NCI-H1092 treated with DMSO at 0.1 percent for 48 hours (cell line): ENCODE measurements around the gene TMEM204.

Experiments
- DNase-seq: peaks from one replicate; lab custom pipeline; 2025; lab: John Stamatoyannopoulos, UW

TMEM204 gene

GRCh38 chr16:1499756-1500464, 33.6 kb upstream of the TMEM204 start:
- DNase-seq: no peak

- no peak for DNase-seq
Observed at GRCh38 chr16:1500465-1501150, 32.9 kb upstream of the TMEM204 start.

GRCh38 chr16:1501630-1502029, 31.8 kb upstream of the TMEM204 start:
- DNase-seq: no peak

- DNase-seq: no peak
Observed at GRCh38 chr16:1502092-1503004, 31.1 kb upstream of the TMEM204 start.

- DNase-seq: no peak
Observed at GRCh38 chr16:1503110-1503955, 30.1 kb upstream of the TMEM204 start.

- DNase-seq: no peak
Observed at GRCh38 chr16:1505073-1505844, 28.2 kb upstream of the TMEM204 start.

GRCh38 chr16:1505912-1506311, 27.6 kb upstream of the TMEM204 start:
- DNase-seq: no peak

GRCh38 chr16:1506494-1507213, 26.8 kb upstream of the TMEM204 start:
- no peak for DNase-seq

GRCh38 chr16:1508494-1509187, 24.8 kb upstream of the TMEM204 start:
- no peak for DNase-seq

- DNase-seq: no peak
Observed at GRCh38 chr16:1509307-1510221, 23.9 kb upstream of the TMEM204 start.

GRCh38 chr16:1510272-1510671, 23.2 kb upstream of the TMEM204 start:
- no peak for DNase-seq

- no peak for DNase-seq
Observed at GRCh38 chr16:1510941-1511351, 22.5 kb upstream of the TMEM204 start.

GRCh38 chr16:1511662-1512569, 21.6 kb upstream of the TMEM204 start:
- DNase-seq: no peak

GRCh38 chr16:1512774-1513173, 20.7 kb upstream of the TMEM204 start:
- no peak for DNase-seq

- no peak for DNase-seq
Observed at GRCh38 chr16:1514507-1514906, 19.0 kb upstream of the TMEM204 start.

- no peak for DNase-seq
Observed at GRCh38 chr16:1518626-1519135, 14.8 kb upstream of the TMEM204 start.

GRCh38 chr16:1519831-1520230, 13.6 kb upstream of the TMEM204 start:
- DNase-seq: no peak
